PC-9 (cell line): Measurements from ENCODE around the gene FBXL5. TPM values are rescaled to one million over a fixed set of nuclear protein-coding genes. Genes with fewer than 3 reads are reported as not detected.

Source experiments
- BruUV-seq: library from RNA; stranded (reverse); fragments of 400-500 nt; replicated peaks from 2 replicates; lab custom pipeline; 2021; lab: Mats Ljungman, UMichigan
- CTCF ChIA-PET: fragments of 300-600 bp; sonication (Branson Sonifier 250); formaldehyde crosslinking; loops from one replicate; lab custom pipeline; 2022; ENCODE audit warnings: antibody characterized with exemption; lab: Charles Lee
- POLR2A ChIA-PET: fragments of 300-600 bp; sonication (Branson Sonifier 250); formaldehyde crosslinking; loops from one replicate; lab custom pipeline; 2022; ENCODE audit warnings: antibody characterized with exemption; ENCODE audit not compliant: unreplicated experiment; lab: Charles Lee
- DNase-seq, 2 experiments: peaks; one replicate each; pipeline versions ENCODE4 v3.0.0 to v3.0.0-alpha.2; 2015 to 2022; ENCODE audit warnings: mixed read lengths in 1 of 2
- H2AFZ ChIP-seq: fragments of 200-600 bp; sonication (generic); 2 replicates; pipeline ENCODE4 v1.8.1; 2017; ENCODE audit warnings: antibody characterized with exemption
- H3F3A ChIP-seq: fragments of 200-600 bp; sonication (generic); 2 replicates; pipeline ENCODE4 v1.8.1; 2017; ENCODE audit warnings: antibody characterized with exemption, mild to moderate bottlenecking, low read depth; ENCODE audit not compliant: insufficient read depth
- H3K27ac ChIP-seq: fragments of 200-600 bp; sonication (generic); 2 replicates; pipeline ENCODE4 v1.6.1; 2016; ENCODE audit warnings: mixed run types
- H3K27me3 ChIP-seq: fragments of 200-600 bp; sonication (generic); 2 replicates; pipeline ENCODE4 v1.6.1; 2016; ENCODE audit warnings: low read depth, mixed run types; ENCODE audit not compliant: insufficient read depth
- H3K36me3 ChIP-seq: fragments of 200-600 bp; sonication (generic); 2 replicates; pipeline ENCODE4 v1.6.1; 2016; ENCODE audit warnings: low read depth, mixed run types
- H3K4me1 ChIP-seq: fragments of 200-600 bp; sonication (generic); replicated peaks from 2 replicates; pipeline ENCODE4 v1.6.1; 2016; ENCODE audit warnings: mixed run types; ENCODE audit not compliant: insufficient read depth
- H3K4me2 ChIP-seq: fragments of 200-600 bp; sonication (generic); 2 replicates; pipeline ENCODE4 v1.6.1; 2017; ENCODE audit warnings: mixed run types
- H3K4me3 ChIP-seq: fragments of 200-600 bp; sonication (generic); 2 replicates; pipeline ENCODE4 v1.6.1; 2016; ENCODE audit warnings: mixed run types
- H3K79me2 ChIP-seq: fragments of 200-600 bp; sonication (generic); 2 replicates; pipeline ENCODE4 v1.6.1; 2017; ENCODE audit warnings: low read depth, mixed run types
- H3K9me2 ChIP-seq: fragments of 200-600 bp; sonication (generic); 2 replicates; pipeline ENCODE4 v1.8.1; 2017; ENCODE audit warnings: mild to moderate bottlenecking; ENCODE audit not compliant: insufficient read depth
- H3K9me3 ChIP-seq: fragments of 200-600 bp; sonication (generic); 2 replicates; pipeline ENCODE4 v1.8.1; 2016; ENCODE audit warnings: low read depth; ENCODE audit not compliant: insufficient read depth
- H4K20me1 ChIP-seq: fragments of 200-600 bp; sonication (generic); 2 replicates; pipeline ENCODE4 v1.8.1; 2017; ENCODE audit not compliant: insufficient read depth
- CTCF ChIP-seq: fragments of 200-600 bp; sonication (generic); conservative IDR thresholded peaks from 2 replicates; pipeline ENCODE4 v1.6.1; 2017; ENCODE audit warnings: mixed run types, antibody characterized with exemption, mild to moderate bottlenecking, moderate library complexity
- EZH2 ChIP-seq: fragments of 200-600 bp; sonication (generic); IDR thresholded peaks from 2 replicates; pipeline ENCODE4 v1.8.0; 2017; ENCODE audit warnings: antibody characterized with exemption, low read depth
- intact Hi-C: fragments of 100-400 bp; cut with micrococcal nuclease; formaldehyde crosslinking; loops from one replicate; pipeline ENCODE4 v1.10.0; 2022; ENCODE audit not compliant: unreplicated experiment
- total RNA-seq: library from RNA; stranded (reverse); gene quantifications from 2 replicates; pipeline ENCODE4 v1.2.3, GENCODE V29; 2021

Gene FBXL5
- total RNA-seq, 1 experiment from 2014 or later: 40.7 TPM

- intact Hi-C loops: loop anchor here (5.0 to 10.0 kb wide), 3 partner anchors 39 to 418 kb away; partner anchors contain the start of gene CD38
- Histone ChIP-seq H3K4me2 (peak overlapping the region; percentile 99), H3K4me3 (peak overlapping the region; percentile 83; the same call in 1 of the 2 replicates), H3K79me2 (peaks cover 66% of the 10 kb centered on the region), H3K27me3 (no peaks in the 10 kb centered on the region), H3K9me3 (no peaks in the 10 kb centered on the region), H4K20me1 (no peaks in the 10 kb centered on the region), H3K4me1 (peaks cover 19% of the 10 kb centered on the region), H3F3A (no peaks in the 10 kb centered on the region; the same call in 1 of the 2 replicates), H3K9me2 (no peaks in the 10 kb centered on the region), H3K36me3 (no peaks in the 10 kb centered on the region; the same call in 1 of the 2 replicates), H3K27ac (0 out of 2 replicates have a peak overlapping the region, but pooled peaks have one; percentile 52), H2AFZ (no peak overlapping the region)
- TF ChIP-seq EZH2 (no peak), CTCF (no peak)
- POLR2A ChIA-PET: no interaction called here
- CTCF ChIA-PET: no interaction called here
- DNase-seq: no peak
- BruUV-seq: no TSS peak
These were observed 2.3 kb downstream of the FBXL5 start for GRCh38 chr4:15652841-15653240.

GRCh38 chr4:15652191-15652590, 3.0 kb downstream of the FBXL5 start:
- CTCF ChIA-PET: no interaction called here
- Histone ChIP-seq H2AFZ (no peak overlapping the region), H3K27ac (no peak overlapping the region), H3F3A (no peaks in the 10 kb centered on the region; the same call in 1 of the 2 replicates), H3K9me3 (no peaks in the 10 kb centered on the region), H3K4me1 (peaks cover 19% of the 10 kb centered on the region), H3K36me3 (no peaks in the 10 kb centered on the region; the same call in 1 of the 2 replicates), H4K20me1 (no peaks in the 10 kb centered on the region), H3K9me2 (no peaks in the 10 kb centered on the region), H3K4me2 (peak overlapping the region; percentile 99), H3K27me3 (no peaks in the 10 kb centered on the region), H3K79me2 (peaks cover 72% of the 10 kb centered on the region), H3K4me3 (no peak overlapping the region; the same call in 1 of the 2 replicates)
- POLR2A ChIA-PET: no interaction called here
- DNase-seq: no peak
- BruUV-seq: no TSS peak
- intact Hi-C loops: loop anchor here (5.0 to 10.0 kb wide), 3 partner anchors 40 to 417 kb away; partner anchors contain the start of gene CD38
- TF ChIP-seq CTCF (no peak), EZH2 (no peak)

GRCh38 chr4:15651676-15652075, 3.5 kb downstream of the FBXL5 start:
- H3K4me1 ChIP-seq: peaks cover 19% of the 10 kb centered on the region
- TF ChIP-seq EZH2: no peak
- no peak for TF ChIP-seq CTCF
- H3K27ac ChIP-seq: no peak overlapping the region
- no peak overlapping the region for H3K4me3 ChIP-seq
- H4K20me1 ChIP-seq: no peaks in the 10 kb centered on the region
- no TSS peak for BruUV-seq
- intact Hi-C loops: loop anchor here (2.0 to 10.0 kb wide), 4 partner anchors 41 to 417 kb away; partner anchors contain the start of gene CD38
- no peaks in the 10 kb centered on the region for H3K9me3 ChIP-seq
- 0 out of 2 replicates have a peak overlapping the region, but pooled peaks have one; percentile 99 for H3K4me2 ChIP-seq
- no peaks in the 10 kb centered on the region for H3K27me3 ChIP-seq
- H3F3A ChIP-seq: no peaks in the 10 kb centered on the region; the same call in 1 of the 2 replicates
- no peak overlapping the region for H2AFZ ChIP-seq
- no peak for DNase-seq
- CTCF ChIA-PET: no interaction called here
- no peaks in the 10 kb centered on the region for H3K9me2 ChIP-seq
- POLR2A ChIA-PET: no interaction called here
- H3K36me3 ChIP-seq: no peaks in the 10 kb centered on the region; the same call in 1 of the 2 replicates
- H3K79me2 ChIP-seq: peaks cover 75% of the 10 kb centered on the region
